Activated CD8-positive, alpha-beta memory T cell treated with anti-CD3 and anti-CD28 coated beads, Interleukin-2, amount 50 U/mL, for 1 hour (primary cell): Measurements from ENCODE around the gene APOBEC3A.
"Not testable (repeated sequence)": the region's sequence is repeated elsewhere in the genome, so short reads cannot be mapped to it uniquely, and the experiment has no call there.

Experiments
- DNase-seq: peaks from one replicate; pipeline ENCODE4 v3.0.0-alpha.2; 2020; ENCODE audit errors: extremely low read depth

APOBEC3A gene

DNA sequence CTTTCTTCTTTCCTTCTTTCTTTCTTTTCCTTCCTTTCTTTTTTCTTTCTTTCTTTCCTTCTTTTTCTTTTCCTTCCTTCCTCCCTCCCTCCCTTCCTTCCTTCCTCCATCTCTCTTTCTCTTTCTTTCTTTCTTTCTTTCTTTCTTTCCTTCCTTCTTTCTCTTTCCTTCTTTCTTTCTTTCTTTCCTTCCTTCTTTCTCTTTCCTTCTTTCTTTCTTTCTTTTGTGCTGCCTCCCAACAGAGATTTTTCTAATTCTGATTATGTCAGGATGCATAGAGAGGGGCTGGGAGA lies 1.2 kb downstream of the APOBEC3A start:
- DNase-seq, result not testable (repeated sequence)

GRCh38 chr22:38959590-38959989 lies 2.2 kb downstream of the APOBEC3A start:
- DNase-seq, result no peak

- not testable (repeated sequence) for DNase-seq
These were observed 3.3 kb downstream of the APOBEC3A start for GRCh38 chr22:38960673-38961072.

DNA sequence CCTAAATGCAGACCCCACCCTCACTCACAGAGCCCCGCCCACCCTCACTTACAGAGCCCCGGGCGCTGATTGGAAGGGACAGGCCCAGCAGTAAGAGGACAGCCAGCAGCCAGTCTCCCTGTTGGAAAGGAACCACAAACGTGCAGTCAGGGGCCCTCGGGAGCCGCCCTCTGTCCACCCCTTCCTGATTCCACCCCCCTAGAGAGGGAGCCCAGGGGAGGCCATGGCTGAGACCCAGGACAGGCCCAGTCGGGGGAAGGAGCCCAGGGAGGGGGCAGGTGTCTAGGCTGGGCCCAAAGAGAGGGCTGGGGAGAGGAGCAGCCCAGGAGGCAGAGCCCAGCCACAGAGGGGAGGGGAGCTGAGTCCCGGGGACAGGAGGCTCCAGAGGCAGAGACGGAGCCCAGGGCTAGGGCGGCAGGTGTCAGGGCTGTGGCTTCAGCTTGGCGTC lies 5.9 kb downstream of the APOBEC3A start:
- DNase-seq, result not testable (repeated sequence)

- no peak for DNase-seq
These were observed 6.5 kb downstream of the APOBEC3A start for GRCh38 chr22:38963872-38964271.

DNA sequence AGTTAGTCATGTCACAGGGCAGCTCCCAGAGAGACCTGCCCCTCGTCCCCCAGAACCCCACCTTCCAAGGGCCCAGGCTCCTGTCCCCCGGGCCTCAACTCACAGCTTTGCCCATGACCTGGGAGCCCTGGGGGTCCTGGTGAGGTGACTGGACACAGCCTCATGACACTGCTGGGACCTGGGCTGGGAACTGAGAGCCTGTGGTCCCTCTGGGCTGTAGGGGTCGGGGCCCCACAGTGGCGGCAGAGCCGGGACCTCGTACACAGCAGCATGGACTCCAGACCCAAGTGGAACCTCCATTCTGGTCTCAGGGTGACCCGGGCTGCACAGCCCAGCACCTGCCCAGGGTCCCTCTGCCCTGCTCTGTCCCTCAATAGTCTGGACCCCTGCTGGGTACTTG lies 6.9 kb downstream of the APOBEC3A start:
- no peak for DNase-seq

GRCh38 chr22:38964989-38965388 lies 7.6 kb downstream of the APOBEC3A start:
- no peak for DNase-seq

DNA sequence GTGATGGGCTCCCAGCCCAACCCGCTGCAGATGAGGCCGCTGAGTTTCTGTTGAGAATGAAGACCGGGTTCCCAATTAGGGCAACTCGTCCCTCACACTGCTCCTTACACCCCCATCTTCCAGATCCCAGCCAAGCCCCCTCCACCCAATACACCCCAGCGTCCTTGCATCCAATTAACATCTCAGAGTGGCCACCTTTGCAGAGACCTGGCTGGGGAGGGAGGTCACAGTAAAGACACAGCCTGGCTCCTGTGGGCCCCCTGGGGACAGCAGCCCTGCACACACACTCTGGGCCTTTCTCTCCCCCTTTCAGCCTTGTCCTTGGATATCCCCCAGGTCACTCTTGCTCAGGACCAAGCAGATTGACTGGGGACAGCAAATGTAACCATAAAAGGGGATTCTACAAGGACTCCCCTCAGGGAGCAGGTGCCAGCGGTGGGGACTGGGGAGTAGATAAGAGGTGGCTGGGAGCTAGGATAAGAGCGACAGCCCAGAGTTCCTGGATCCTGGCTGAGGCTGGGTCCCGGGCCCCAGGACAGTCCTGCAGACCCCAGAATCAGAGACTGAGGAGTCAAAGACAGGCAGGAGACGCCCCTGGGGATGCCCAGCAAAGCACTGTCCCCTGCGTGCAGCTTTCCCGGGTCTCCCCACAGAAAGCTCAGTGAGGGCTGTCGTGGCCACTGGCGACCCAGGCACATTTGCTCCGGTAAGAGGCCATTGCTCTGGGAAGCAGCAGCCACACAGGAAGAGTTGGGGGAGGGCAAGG lies 8.4 kb downstream of the APOBEC3A start:
- DNase-seq, result no peak

- DNase-seq, result no peak
These were observed 8.9 kb downstream of the APOBEC3A start for GRCh38 chr22:38966380-38966702.

- no peak for DNase-seq
These were observed 9.5 kb downstream of the APOBEC3A start for GRCh38 chr22:38966942-38967341.

DNA sequence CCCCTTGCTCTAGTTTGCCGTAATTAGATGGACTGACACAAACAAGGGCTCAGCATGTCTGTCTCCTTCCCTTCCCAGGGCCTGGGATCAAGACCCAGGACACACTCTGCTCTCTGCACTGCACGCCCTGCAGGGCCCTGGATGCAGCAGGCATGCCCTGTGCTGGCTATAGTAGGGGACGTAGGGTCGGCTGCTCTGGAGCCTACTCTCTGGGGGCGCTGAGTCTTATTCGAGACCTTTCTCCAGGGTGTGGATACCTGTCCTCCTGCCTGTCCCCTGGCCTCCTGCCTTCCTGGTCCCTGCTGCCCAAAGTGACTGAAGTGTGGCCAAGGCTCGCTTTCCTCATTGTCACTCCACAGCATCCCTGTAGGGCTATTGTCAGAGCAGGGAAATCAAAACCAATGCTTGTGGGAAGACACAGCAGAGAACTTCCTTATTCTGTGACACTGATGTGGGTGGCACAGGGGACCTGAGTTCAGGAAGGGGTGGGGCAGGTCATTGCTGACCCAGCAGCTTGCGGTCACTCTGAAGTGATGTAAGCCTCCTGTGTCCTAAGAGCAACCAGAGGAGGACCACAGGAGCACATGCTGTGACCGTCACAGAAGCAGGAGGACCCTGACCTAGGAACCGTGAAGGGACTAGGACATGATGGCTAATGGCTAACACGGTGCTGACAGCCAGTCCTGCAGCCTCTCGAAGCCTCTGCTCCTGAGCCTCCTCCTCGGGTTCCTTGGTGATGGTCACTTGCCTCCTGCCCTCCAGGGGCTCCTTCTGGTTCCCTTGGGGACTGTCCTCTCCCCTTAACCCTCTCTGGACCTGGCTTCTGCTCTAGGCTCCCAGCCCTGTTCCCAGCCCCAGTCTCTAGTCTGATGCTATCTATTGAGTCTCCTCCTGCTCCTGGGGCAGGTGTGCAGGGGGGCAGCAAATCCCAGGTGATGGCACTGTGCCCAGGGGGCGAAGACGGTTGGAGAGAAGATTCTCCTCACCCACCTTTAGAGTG lies 10.3 kb downstream of the APOBEC3A start:
- no peak for DNase-seq

DNA sequence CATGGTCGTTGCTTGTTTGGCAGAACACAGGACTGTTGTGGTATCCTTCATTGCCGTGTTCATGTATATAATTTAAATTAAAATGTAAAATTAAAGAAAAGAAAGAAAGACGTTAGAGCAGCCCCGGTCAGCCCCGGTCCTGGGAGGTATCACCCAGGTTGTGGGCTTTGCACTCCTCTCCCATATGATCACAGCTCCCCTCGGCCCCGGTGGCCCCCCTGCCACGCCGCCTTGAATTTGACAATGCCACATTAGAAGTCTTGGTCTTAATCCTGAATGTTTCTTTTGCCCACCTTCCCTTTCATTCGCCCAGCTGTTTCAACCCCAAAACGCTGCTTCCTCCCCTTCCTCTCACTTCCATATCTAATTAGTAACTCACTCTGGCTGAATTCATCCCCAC lies 11.4 kb downstream of the APOBEC3A start:
- no peak for DNase-seq

GRCh38 chr22:38970551-38970950 lies 13.1 kb downstream of the APOBEC3A start:
- no peak for DNase-seq

GRCh38 chr22:38971202-38971601 lies 13.8 kb downstream of the APOBEC3A start:
- DNase-seq, result no peak

- no peak for DNase-seq
These were observed 14.4 kb downstream of the APOBEC3A start for GRCh38 chr22:38971791-38972190.

DNA sequence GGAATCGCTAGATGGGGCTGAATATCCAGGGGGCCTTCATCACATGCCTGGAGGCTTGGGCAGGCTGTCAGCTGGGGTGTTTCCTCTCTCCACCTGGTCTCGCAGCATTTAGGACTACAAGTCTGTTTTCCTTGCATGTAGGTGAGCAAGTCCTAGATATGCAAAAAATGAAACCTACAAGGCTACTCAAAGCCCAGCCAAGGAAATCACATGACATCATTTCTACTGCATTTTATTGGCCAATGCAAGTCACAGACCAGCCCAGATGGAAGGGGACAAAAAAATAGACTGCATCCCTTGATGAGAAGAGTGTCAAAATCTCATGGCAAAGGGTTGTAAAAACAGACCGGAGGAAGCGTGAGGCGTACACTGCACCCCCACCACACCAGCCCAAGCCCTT lies 15.1 kb downstream of the APOBEC3A start:
- DNase-seq, result no peak

- no peak for DNase-seq
These were observed 16.1 kb downstream of the APOBEC3A start for GRCh38 chr22:38973289-38974169.

DNA sequence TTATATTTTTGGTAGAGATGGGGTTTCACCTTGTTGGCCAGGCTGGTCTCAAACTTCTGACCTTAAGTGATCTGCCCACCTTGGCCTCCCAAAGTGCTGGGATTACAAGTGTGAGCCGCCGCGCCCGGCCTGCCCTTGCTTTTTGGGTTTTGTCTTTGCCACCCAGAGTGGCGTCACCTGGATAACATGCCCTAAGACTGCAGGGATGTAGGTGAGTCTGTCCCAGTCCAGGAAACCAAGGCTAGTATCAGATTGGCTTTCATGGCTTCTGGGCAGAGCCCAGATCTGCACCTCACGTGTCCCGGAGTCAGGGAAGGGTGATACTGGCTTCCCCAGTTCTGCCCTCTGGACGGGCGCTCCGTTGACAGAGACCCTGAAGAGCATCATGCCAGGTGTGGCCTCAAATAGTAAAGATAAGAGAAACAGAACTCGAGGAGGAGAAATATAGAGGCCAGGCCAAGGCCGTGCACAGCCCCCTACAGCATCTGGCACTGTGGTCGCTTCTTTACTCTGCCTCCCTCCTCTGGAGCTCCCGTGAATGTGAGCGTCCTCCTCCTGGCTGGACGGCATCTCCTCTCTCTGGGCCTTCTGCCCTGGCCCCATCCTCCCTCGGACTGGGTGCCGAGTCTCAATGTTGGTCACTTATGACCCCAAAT lies 16.9 kb downstream of the APOBEC3A start:
- no peak for DNase-seq

DNA sequence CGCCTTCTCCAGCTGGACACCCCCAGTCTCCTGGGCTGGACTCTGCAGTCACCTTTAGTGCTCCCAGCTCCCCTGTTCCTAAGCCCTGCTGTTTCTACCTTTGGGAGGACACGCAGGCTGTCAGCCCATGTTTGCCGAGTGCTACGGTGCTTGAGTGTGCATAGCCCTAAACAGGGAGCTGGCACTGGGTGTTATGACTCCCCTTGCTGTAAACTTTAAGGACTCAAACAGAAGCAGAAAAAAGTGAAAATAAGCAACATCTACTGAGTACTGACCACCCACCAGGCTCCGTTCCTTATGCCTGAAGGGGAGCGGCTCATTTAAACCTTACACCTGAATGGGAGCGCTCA lies 17.4 kb downstream of the APOBEC3A start:
- DNase-seq, result no peak

- DNase-seq, result not testable (repeated sequence)
These were observed 19.9 kb downstream of the APOBEC3A start for GRCh38 chr22:38977289-38977688.

DNA sequence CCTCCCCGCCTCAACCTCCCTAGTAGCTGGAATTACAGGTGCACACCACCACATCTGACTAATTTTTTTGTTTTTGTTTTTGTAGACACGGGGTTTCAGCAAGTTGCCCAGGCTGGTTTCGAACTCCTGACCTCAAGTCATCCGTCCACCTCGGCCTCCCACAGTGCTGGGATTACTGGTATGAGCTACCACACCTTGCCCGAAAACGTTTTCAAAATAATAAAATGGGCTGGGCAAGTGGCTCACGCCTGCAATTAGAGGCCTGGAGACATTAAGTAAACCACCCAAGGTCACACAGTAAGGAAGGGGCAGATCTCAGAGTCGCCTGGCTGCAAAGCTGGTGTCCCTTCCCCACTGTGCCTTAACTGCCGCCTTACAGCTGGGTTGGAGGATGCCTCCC lies 23.2 kb downstream of the APOBEC3A start:
- DNase-seq, result not testable (repeated sequence)
